ENCODE results near the gene GABBR2. TPM values are rescaled to one million over a fixed set of nuclear protein-coding genes. Genes with fewer than 3 reads are reported as not detected.
"Not testable (repeated sequence)": the region's sequence is repeated elsewhere in the genome, so short reads cannot be mapped to it uniquely, and the experiment has no call there.

Gene GABBR2
- total RNA-seq, 1 donor from 2014 or later: 42.7 TPM

DNA sequence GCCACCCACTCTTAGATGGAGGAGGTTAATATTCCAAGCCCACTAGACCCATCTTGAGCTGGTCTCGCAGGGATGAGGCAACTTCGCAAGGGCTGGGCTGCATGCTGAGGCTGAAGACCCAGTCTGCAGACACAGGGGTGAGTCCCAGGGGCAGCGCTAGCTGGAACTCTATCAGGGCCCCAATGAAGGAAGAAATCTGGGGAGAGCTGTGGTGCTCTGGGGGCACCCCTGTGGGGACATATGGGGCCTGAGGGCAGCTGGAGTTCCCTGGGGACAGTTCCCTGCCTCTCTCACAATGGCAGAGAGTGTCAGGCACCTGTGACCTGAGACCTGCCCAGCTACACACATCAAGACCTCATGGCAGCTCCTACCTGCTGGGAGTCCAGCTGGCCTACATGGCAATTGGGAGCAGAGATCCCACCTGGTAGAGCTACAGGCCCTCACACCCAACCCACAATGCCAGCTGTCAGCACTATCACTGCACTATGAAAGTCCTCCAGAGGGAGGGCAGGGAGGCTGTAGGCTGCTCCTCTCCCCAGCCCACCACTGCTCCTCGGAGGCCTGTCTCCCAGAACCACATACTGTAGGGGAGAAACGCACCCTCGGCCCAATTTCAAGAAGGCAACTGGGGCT lies 202.2 kb downstream of the GABBR2 start:
- no peak for DNase-seq

DNA sequence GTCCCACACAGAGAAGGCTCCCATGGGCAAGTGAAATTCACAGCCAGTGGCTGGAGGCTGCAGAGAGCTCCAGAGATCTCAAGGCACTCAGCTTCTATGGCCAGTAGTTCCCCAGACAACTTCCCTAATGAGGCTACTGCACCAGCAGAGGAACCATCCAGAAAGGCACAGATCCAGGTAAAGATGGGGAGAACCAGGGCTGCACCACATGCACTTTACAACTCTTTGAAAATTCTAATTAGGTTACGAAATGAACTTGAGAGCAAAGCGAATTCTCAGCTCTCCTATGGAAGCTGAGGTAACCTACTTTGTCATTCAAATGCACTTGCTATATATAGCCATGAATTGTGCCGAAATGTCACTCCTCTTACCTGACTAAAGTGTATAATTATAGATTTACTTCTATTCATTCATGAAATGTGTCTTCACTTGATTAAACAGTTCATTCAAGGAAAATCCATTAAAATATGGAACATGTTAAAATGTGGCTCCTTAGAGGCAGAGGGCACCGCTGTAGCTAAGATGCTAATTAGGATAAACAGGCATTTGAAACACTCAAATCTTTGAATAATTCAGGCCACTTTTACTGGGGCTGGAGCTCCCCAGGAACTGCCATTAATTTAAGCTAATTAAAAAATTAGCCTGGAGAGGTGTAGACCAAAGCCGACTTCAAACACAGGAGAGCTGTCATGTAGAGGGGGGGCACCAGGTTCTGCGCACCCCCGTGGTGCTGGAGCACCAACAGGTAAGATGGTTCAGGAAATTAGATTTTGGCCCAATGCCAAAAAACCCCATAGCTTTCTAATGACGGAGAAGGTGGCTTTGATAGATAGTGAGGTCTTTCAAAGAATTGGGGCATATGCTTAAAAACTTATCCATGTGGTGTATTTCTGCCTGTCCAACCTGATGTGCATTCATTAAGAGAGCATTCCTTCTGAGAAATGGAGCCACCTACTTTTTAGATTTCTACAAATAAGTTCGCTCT lies 204.1 kb downstream of the GABBR2 start:
- no peak for DNase-seq

- DNase-seq: no peak
These were observed 204.9 kb downstream of the GABBR2 start for GRCh38 chr9:98503867-98504266.

- DNase-seq: no peak
These were observed 205.8 kb downstream of the GABBR2 start for GRCh38 chr9:98502976-98503325.

DNA sequence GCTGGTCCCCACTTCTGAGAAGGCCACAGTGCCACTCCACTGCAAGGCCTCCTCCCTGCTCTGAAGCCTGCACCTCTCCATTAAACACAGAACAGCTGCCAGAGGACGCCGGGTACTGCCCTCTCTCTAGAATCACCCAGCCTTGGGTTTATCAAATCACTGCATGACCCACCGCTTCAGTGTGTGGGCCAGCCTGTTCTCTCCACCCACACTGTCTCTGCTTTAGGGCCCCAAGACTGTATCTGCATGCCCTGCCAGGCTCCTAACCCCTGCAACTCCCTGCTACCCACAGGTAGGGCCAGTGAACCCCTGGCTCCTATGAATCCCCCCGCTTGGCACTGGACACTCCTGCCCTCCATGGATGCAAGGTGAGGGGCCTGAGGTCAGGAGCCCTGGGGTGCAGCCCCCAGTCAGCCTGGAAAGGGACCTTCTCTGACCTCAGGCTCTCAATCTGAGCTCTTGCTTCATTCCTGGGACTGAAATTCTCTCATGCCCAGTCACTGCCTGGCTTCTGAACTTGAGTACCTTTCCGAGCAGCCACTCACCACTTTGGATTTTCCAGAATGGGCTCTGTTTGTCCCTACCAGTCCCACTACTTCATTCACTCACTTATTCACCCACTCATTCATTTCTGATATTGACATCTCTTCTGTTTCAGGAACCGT lies 206.3 kb downstream of the GABBR2 start:
- DNase-seq: no peak

- DNase-seq: no peak
These were observed 206.9 kb downstream of the GABBR2 start for GRCh38 chr9:98501819-98502218.

DNA sequence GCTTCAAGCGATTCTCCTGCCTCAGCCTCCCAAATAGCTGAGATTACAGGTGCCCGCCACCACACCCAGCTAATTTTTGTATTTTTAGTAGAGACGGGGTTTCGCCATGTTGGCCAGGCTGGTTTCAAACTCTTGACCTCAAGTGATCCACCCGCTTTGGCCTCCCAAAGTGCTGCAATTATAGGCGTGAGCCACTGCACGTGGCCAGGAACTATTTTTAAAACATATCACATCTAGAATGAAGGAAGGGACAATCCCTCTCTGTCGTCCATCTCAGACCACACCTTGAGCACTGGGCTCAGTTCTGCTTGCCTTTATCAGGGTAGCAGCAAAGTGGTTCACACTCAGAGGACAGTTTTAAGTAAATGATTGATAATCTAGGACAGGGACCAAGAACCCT lies 207.5 kb downstream of the GABBR2 start:
- DNase-seq: not testable (repeated sequence)

GRCh38 chr9:98500337-98500919 lies 208.3 kb downstream of the GABBR2 start:
- DNase-seq: no peak

- DNase-seq: no peak
These were observed 213.2 kb downstream of the GABBR2 start for GRCh38 chr9:98495530-98495929.

- DNase-seq: no peak
These were observed 213.9 kb downstream of the GABBR2 start for GRCh38 chr9:98494852-98495251.

- no peak for DNase-seq
These were observed 216.9 kb downstream of the GABBR2 start for GRCh38 chr9:98491828-98492227.

GRCh38 chr9:98491231-98491651 lies 217.5 kb downstream of the GABBR2 start:
- DNase-seq: no peak

DNA sequence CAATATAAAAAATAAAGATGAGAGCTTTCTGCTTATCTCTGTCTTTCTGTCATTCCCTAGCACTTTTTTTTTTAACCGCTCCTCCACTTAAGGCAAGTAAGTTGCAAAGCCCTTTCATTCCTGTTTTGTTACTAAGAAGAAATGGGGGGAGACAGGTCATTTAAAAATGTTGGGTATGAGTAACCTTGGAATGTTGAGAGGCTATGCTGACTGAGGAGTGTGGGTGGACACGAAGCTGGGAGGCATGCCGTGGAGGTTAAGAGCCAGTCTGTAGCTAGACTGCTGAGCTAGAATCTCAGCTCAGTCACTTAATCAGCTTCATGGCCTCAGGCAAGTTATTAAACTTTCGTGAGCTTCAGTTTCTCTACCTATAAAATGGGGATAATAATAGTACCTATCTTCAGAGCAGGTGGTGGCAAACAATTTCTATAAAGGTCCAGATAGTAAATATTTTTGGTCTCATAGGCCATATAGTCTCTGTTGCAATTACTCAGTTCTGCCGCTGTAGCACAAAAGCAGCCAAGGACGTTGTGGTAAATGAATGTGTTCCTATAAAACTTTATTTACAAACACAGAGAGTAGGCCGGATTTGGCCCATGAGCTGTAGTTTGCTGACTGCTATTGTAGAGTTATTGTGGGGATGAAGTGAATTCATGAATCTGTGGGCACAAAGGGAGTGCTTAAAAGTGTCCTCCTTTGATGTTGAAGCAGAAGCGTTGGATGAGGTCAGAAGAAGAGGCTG lies 220.0 kb downstream of the GABBR2 start:
- DNase-seq: no peak

- DNase-seq: no peak
These were observed 223.0 kb downstream of the GABBR2 start for GRCh38 chr9:98485706-98486105.

DNA sequence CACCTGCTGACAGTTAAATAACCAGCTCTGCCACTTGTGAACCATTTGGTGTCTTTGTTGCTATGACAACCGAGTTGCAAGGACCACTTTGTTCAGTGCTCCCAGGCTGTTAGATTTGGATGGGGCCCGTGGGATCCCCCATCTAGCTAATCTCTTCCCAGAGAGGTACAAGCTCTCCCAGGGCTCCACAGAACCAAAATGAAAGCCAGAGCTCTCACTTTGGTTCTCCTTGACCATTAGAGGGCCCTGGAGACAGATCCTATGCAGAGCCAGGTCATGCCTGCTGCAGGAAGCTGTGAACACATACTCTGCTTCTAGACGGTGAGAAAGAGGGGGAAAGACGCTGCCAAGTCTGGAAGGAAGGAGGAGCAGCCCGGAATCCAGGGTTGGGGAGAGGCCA lies 224.6 kb downstream of the GABBR2 start:
- DNase-seq: no peak

- no peak for DNase-seq
These were observed 226.5 kb downstream of the GABBR2 start for GRCh38 chr9:98482226-98482625.

GRCh38 chr9:98481676-98482075 lies 227.1 kb downstream of the GABBR2 start:
- no peak for DNase-seq

GRCh38 chr9:98479967-98480847 lies 228.5 kb downstream of the GABBR2 start:
- no peak for DNase-seq

- DNase-seq: no peak
These were observed 229.3 kb downstream of the GABBR2 start for GRCh38 chr9:98479449-98479848.

- peak; percentile 61 for DNase-seq
These were observed 230.9 kb downstream of the GABBR2 start for GRCh38 chr9:98477884-98478283.

- DNase-seq: no peak
These were observed 236.5 kb downstream of the GABBR2 start for GRCh38 chr9:98472216-98472615.

Data from occipital lobe (tissue), 2 donors.